H1 (cell line): Measurements from ENCODE around the gene DYNC1H1. TPM values are rescaled to one million over a fixed set of nuclear protein-coding genes. Genes with fewer than 3 reads are reported as not detected.

Source experiments
- ASH2L ChIP-seq: fragments of 200-600, 300-600 bp; sonication (generic); IDR thresholded peaks from one replicate; pipeline ENCODE4 v1.7.1; 2017; ENCODE audit warnings: low read length
- ATF3 ChIP-seq: IDR thresholded peaks from 2 replicates; pipeline ENCODE4 v1.6.1; 2011; ENCODE audit warnings: low read depth, mild to moderate bottlenecking, low read length; ENCODE audit not compliant: insufficient read depth
- BACH1 ChIP-seq: IDR thresholded peaks from 2 replicates; pipeline ENCODE4 v1.6.1; 2012; ENCODE audit warnings: low read length, improper control_type of control experiment
- CREB1 ChIP-seq: IDR thresholded peaks from 2 replicates; pipeline ENCODE4 v1.6.1; 2012; ENCODE audit warnings: inconsistent platforms
- FOSL1 ChIP-seq: IDR thresholded peaks from 2 replicates; pipeline ENCODE4 v1.6.1; 2011; ENCODE audit warnings: mild to moderate bottlenecking, low read depth, low read length, moderate library complexity; ENCODE audit not compliant: insufficient read depth
- HDAC2 ChIP-seq, 2 experiments: fragments of 300-600 bp in 1 of 2; sonication (generic) in 1 of 2; IDR thresholded peaks; 2 replicates each; pipeline ENCODE4 v1.6.1; 2011 to 2012; ENCODE audit warnings: low read depth in 2 of 2, low read length in 2 of 2, mild to moderate bottlenecking in 2 of 2, moderate library complexity in 2 of 2, borderline replicate concordance in 1 of 2, inconsistent platforms in 1 of 2
- KDM4A ChIP-seq: IDR thresholded peaks from one replicate; pipeline ENCODE4 v1.7.1; 2012; ENCODE audit warnings: low read depth, mild to moderate bottlenecking, moderate library complexity, low read length, inconsistent platforms; ENCODE audit not compliant: severe bottlenecking
- POLR2A ChIP-seq, 2 experiments: IDR thresholded peaks; 1 replicate in 1 of 2; 2 replicates in 1 of 2; pipeline ENCODE4 v1.6.1; 2011; ENCODE audit warnings: low read depth in 2 of 2, low read length in 2 of 2, mild to moderate bottlenecking in 2 of 2; ENCODE audit errors: control extremely low read depth in 1 of 2
- POLR2AphosphoS5 ChIP-seq: IDR thresholded peaks from 2 replicates; pipeline ENCODE4 v1.6.1; 2011; ENCODE audit warnings: low read depth, low read length
- SIX5 ChIP-seq: IDR thresholded peaks from 2 replicates; pipeline ENCODE4 v1.6.1; 2011; ENCODE audit warnings: mild to moderate bottlenecking, low read depth, low read length
- SP1 ChIP-seq: IDR thresholded peaks from 2 replicates; pipeline ENCODE4 v1.6.1; 2011; ENCODE audit warnings: low read depth, low read length
- SP2 ChIP-seq: IDR thresholded peaks from 2 replicates; pipeline ENCODE4 v1.6.1; 2012; ENCODE audit warnings: mild to moderate bottlenecking, low read length, inconsistent platforms
- TAF7 ChIP-seq: optimal IDR thresholded peaks from 2 replicates; pipeline ENCODE3; 2011; ENCODE audit warnings: low read depth, mild to moderate bottlenecking, inconsistent platforms, low read length, moderate library complexity, borderline replicate concordance
- TBP ChIP-seq: IDR thresholded peaks from 2 replicates; pipeline ENCODE4 v1.6.1; 2011; ENCODE audit warnings: low read depth, low read length, improper control_type of control experiment
- TCF12 ChIP-seq: IDR thresholded peaks from 2 replicates; pipeline ENCODE4 v1.6.1; 2011; ENCODE audit warnings: low read depth, mild to moderate bottlenecking, low read length
- ZNF274 ChIP-seq: IDR thresholded peaks from 2 replicates; pipeline ENCODE4 v1.7.0; 2012; ENCODE audit warnings: low read length, borderline replicate concordance; ENCODE audit errors: extremely low read depth
- polyA plus RNA-seq, 7 experiments: library from polyadenylated mRNA; depleted of rRNA in 3 of 7; stranded (reverse) in 5 of 7; unstranded in 2 of 7; fragments of >200 nt in 5 of 7; fragments of 200-250 nt in 2 of 7; gene quantifications; 1 replicate in 5 of 7; 2 replicates in 1 of 7; 4 replicates in 1 of 7; pipeline versions ENCODE4 v1.2.1 to v1.2.3, GENCODE V29; 2011 to 2013; ENCODE audit warnings: missing spikeins in 2 of 7, mixed read lengths in 2 of 7
- total RNA-seq: library from RNA; stranded (reverse); fragmentation: NEBNext Ultra II Directional; extraction: Animal tissue kit (Norgen Biotek cat#: 25700); gene quantifications from 2 replicates; pipeline ENCODE4 v1.2.1, GENCODE V29; 2021

Gene DYNC1H1
- total and polyA plus RNA-seq, 2 of the 8 experiments (the other 6 are each of a cell fraction or from before 2014, with no cell fraction given), result 238 to 387 TPM

- TF ChIP-seq HDAC2 (IDR thresholded peaks at IDR 0.05; ENCODE audit: borderline replicate concordance in 1 of 2, low read depth in 2 of 2, low read length in 2 of 2), result peak; percentile 27 to 45; a peak in 2 of 4 replicates
- TF ChIP-seq POLR2AphosphoS5, result peak; percentile 87
- peak; percentile 38 for TF ChIP-seq ASH2L
- TF ChIP-seq KDM4A, result peak; percentile 65
- TF ChIP-seq CREB1, result peak; percentile 74
- peak; percentile 38; the same call in 1 of the 2 replicates for TF ChIP-seq SIX5
- TF ChIP-seq BACH1, result peak; percentile 51; the same call in 1 of the 2 replicates
- no peak for TF ChIP-seq SP2
- TF ChIP-seq ZNF274, result no peak
- TF ChIP-seq TCF12, result 0 out of 2 replicates have a peak, but pooled peaks have one; percentile 13
- TF ChIP-seq POLR2A (IDR thresholded peaks at IDR 0.05; ENCODE audit: control extremely low read depth in 1 of 2, low read depth in 2 of 2, low read length in 2 of 2), result peak in 1 of 2 experiments; percentile 83; a peak in 1 of 3 replicates
- TF ChIP-seq ATF3, result no peak
- peak; percentile 92 for TF ChIP-seq TAF7
- no peak for TF ChIP-seq FOSL1
- peak; percentile 26; the same call in 1 of the 2 replicates for TF ChIP-seq SP1
- TF ChIP-seq TBP, result peak; percentile 89
These were observed at the start of gene DYNC1H1 (continued) for GRCh38 chr14:101964297-101965180.
